GM19452 (cell line): ENCODE results near the gene ANTXR1.

Source experiments
- ATAC-seq: cut with Tn5 transposase; IDR thresholded peaks from one replicate; pipeline ENCODE4 v1.9.1; 2021; ENCODE audit not compliant: unreplicated experiment

Gene ANTXR1

GRCh38 chr2:69033461-69034095 is 20.6 kb downstream of the ANTXR1 start:
- no peak for ATAC-seq

GRCh38 chr2:69034122-69034521 is 21.1 kb downstream of the ANTXR1 start:
- ATAC-seq = no peak

- ATAC-seq = no peak
These were observed 21.9 kb downstream of the ANTXR1 start for GRCh38 chr2:69034845-69035244.

GRCh38 chr2:69036926-69037325 is 23.9 kb downstream of the ANTXR1 start:
- no peak for ATAC-seq

- ATAC-seq = no peak
These were observed 28.2 kb downstream of the ANTXR1 start for GRCh38 chr2:69041214-69041613.

- no peak for ATAC-seq
These were observed 30.9 kb downstream of the ANTXR1 start for GRCh38 chr2:69043736-69044400.

- no peak for ATAC-seq
These were observed 33.3 kb downstream of the ANTXR1 start for GRCh38 chr2:69046221-69046662.

GRCh38 chr2:69047625-69048145 is 34.7 kb downstream of the ANTXR1 start:
- ATAC-seq = no peak

GRCh38 chr2:69050802-69051201 is 37.8 kb downstream of the ANTXR1 start:
- ATAC-seq = no peak

GRCh38 chr2:69053416-69053965 is 40.5 kb downstream of the ANTXR1 start:
- no peak for ATAC-seq

GRCh38 chr2:69054431-69054830 is 41.5 kb downstream of the ANTXR1 start:
- ATAC-seq = peak; percentile 80

- ATAC-seq = no peak
These were observed 42.9 kb downstream of the ANTXR1 start for GRCh38 chr2:69055688-69056470.

GRCh38 chr2:69057660-69058059 is 44.7 kb downstream of the ANTXR1 start:
- ATAC-seq = no peak

GRCh38 chr2:69059731-69060290 is 46.8 kb downstream of the ANTXR1 start:
- ATAC-seq = no peak

GRCh38 chr2:69060938-69061501 is 48.0 kb downstream of the ANTXR1 start:
- no peak for ATAC-seq

GRCh38 chr2:69061525-69061924 is 48.5 kb downstream of the ANTXR1 start:
- no peak for ATAC-seq

GRCh38 chr2:69062307-69062962 is 49.5 kb downstream of the ANTXR1 start:
- ATAC-seq = no peak

GRCh38 chr2:69065735-69066336 is 52.9 kb downstream of the ANTXR1 start:
- ATAC-seq = no peak

GRCh38 chr2:69067026-69067630 is 54.1 kb downstream of the ANTXR1 start:
- ATAC-seq = no peak
